Transverse colon (tissue), 4 donors: Measurements from ENCODE around the gene BAG5. TPM values are rescaled to one million over a fixed set of nuclear protein-coding genes. Genes with fewer than 3 reads are reported as not detected.
A peak's percentile ranks its signal among the peaks of the same experiment; 100 is the strongest.

Experiments
- DNase-seq: peaks from one replicate; pipeline ENCODE4 v3.0.0-alpha.2; 2019
- H3K27ac ChIP-seq, 4 donors: fragments of 200-600 bp; sonication (generic); 2 replicates each; pipeline ENCODE4 v1.5.1; 2016 to 2018; ENCODE audit warnings: inconsistent platforms in 4 of 4
- H3K27me3 ChIP-seq: fragments of 200-600 bp; sonication (generic); 2 replicates; pipeline ENCODE4 v1.5.1; 2017; ENCODE audit warnings: inconsistent platforms
- H3K36me3 ChIP-seq, 4 donors: fragments of 200-600 bp; sonication (generic); 2 replicates each; pipeline ENCODE4 v1.5.1; 2017 to 2019; ENCODE audit warnings: inconsistent platforms in 4 of 4
- H3K4me1 ChIP-seq, 4 donors: fragments of 200-600 bp; sonication (generic); 2 replicates each; pipeline ENCODE4 v1.5.1; 2017 to 2020; ENCODE audit warnings: inconsistent platforms in 4 of 4
- H3K4me3 ChIP-seq, 4 donors: fragments of 200-600 bp; sonication (generic); 1 replicate in 1 of 4; 2 replicates in 3 of 4; pipeline versions ENCODE4 v1.5.1 to v1.6.1; 2017 to 2019; ENCODE audit warnings: inconsistent platforms in 4 of 4
- H3K9me3 ChIP-seq, 2 donors: fragments of 200-600 bp; sonication (generic); 2 replicates each; pipeline ENCODE4 v1.5.1; 2017 to 2019; ENCODE audit warnings: inconsistent platforms in 2 of 2
- CTCF ChIP-seq, 5 experiments: fragments of 200-600 bp in 3 of 5; fragments of 450-650 bp in 2 of 5; sonication (generic) in 3 of 5; IDR thresholded peaks; 1 replicate in 2 of 5; 2 replicates in 3 of 5; pipeline ENCODE4 v1.5.1; 2016 to 2017; ENCODE audit warnings: antibody characterized with exemption in 5 of 5, inconsistent platforms in 3 of 5, mild to moderate bottlenecking in 2 of 5, moderate library complexity in 1 of 5
- EP300 ChIP-seq: sonication (generic); formaldehyde crosslinking; IDR thresholded peaks from one replicate; pipeline ENCODE4 v1.6.1; 2017; ENCODE audit warnings: antibody characterized with exemption, low read depth
- POLR2A ChIP-seq: fragments of 450-650 bp; IDR thresholded peaks from one replicate; pipeline ENCODE4 v1.6.1; 2016; ENCODE audit warnings: antibody characterized with exemption, mild to moderate bottlenecking, moderate library complexity
- POLR2AphosphoS5 ChIP-seq, 3 donors: sonication (generic); formaldehyde crosslinking; IDR thresholded peaks; one replicate each; pipeline ENCODE4 v1.6.1; 2016; ENCODE audit warnings: antibody characterized with exemption in 3 of 3
- WGBS, 2 donors: methylation state at CpG; one replicate each; pipeline ENCODE4 v1.1.5; 2018; ENCODE audit warnings: low coverage in 1 of 2; 5-methylcytosine and 5-hydroxymethylcytosine counted together
- in situ Hi-C, 4 donors: fragments of 200-750 bp; cut with MboI; loops; one replicate each; pipeline versions ENCODE4 v1.15.0 to v1.15.1; 2017; ENCODE audit warnings: low sequenced_read_pairs in 3 of 4, low pct_ligation_motif_present in 1 of 4, low pct_unique_long_range_greater_than_20kb in 1 of 4
- intact Hi-C: fragments of 100-400 bp; cut with DNase I; formaldehyde crosslinking; loops from one replicate; pipeline ENCODE4 v1.15.1; 2023; ENCODE audit warnings: low total_unique reads
- total RNA-seq, 4 donors: library from RNA; depleted of rRNA; stranded (reverse); fragments of >200 nt; gene quantifications; one replicate each; pipeline ENCODE4 v1.1.0, GENCODE V29; 2016

The BAG5 gene
- total RNA-seq, 4 donors from 2014 or later: 10.8 to 26.3 (median 23.9) TPM

GRCh38 chr14:103594265-103594664 lies 31.8 kb upstream of the BAG5 start:
- intact Hi-C loops (no loop called here), in situ Hi-C loops (loop anchor here in 1 of 4 donors (25.0 kb wide), 1 partner anchor 318 kb away; a partner anchor contains a TSS)
- WGBS, 2 donors: 83 to 84% methylated on average over 1 to 9 of the region's 11 CpGs
- Histone ChIP-seq H3K36me3 (no peaks in the 10 kb centered on the region), H3K9me3 (no peaks in the 10 kb centered on the region), H3K27me3 (no peaks in the 10 kb centered on the region), H3K27ac (peak overlapping the region in 3 of 4 donors; percentile 23 to 54 (median 54)), H3K4me3 (no peak overlapping the region), H3K4me1 (peaks cover 0 to 10% (median 0%) of the 10 kb centered on the region in 4 donors)
- no peak for TF ChIP-seq CTCF (IDR thresholded peaks at IDR 0.05)
- DNase-seq: no peak

- intact Hi-C loops (no loop called here), in situ Hi-C loops (loop anchor here in 1 of 4 donors (25.0 kb wide), 1 partner anchor 319 kb away; a partner anchor contains a TSS)
- Histone ChIP-seq H3K27me3 (no peaks in the 10 kb centered on the region), H3K9me3 (no peaks in the 10 kb centered on the region), H3K4me1 (peaks cover 0 to 10% (median 0%) of the 10 kb centered on the region in 4 donors), H3K36me3 (peaks cover 0 to under 1% (median 0%) of the 10 kb centered on the region in 4 donors), H3K4me3 (no peak overlapping the region), H3K27ac (peak overlapping the region in 3 of 4 donors; percentile 23 to 54 (median 54))
- WGBS, 2 donors: 69 to 85% methylated on average over 5 to 6 of the region's 6 CpGs
- DNase-seq: no peak
- no peak for TF ChIP-seq POLR2A
- TF ChIP-seq POLR2AphosphoS5 (IDR thresholded peaks at IDR 0.05): no peak
- TF ChIP-seq CTCF (IDR thresholded peaks at IDR 0.05): no peak
- no peak for TF ChIP-seq EP300
Observed at GRCh38 chr14:103593577-103593976, 31.1 kb upstream of the BAG5 start.

DNA sequence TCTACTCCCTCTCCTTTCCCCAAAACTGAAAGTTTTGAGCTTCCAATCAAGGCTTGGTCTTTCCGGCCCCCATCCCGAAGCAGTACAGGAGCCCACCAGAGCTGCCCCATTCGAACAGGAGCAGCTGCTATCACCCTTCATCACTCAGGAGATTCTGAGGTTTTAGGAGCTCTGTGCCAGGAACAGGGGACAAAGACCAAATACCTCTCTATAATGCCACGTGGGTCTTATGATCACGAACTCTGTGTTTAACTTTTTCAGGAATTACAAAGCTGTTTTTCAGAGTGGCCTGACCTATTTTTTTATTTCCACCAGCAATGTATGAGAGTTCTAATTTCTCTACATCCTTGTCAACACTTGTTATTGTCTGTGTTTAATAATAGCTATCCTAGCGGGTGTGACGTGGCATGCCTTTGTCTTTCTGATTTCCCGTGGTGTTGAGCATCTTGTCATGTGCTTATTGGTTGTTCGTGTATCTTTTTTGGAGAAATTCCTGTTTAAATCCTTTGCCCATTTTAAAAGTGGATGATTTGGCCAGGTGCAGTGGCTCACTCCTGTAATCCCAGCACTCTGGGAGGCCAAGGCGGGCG lies 22.0 kb upstream of the BAG5 start:
- intact Hi-C loops (no loop called here), in situ Hi-C loops (loop anchor here in 1 of 4 donors (25.0 kb wide), 1 partner anchor 328 kb away; a partner anchor contains a TSS)
- TF ChIP-seq POLR2AphosphoS5 (IDR thresholded peaks at IDR 0.05): no peak
- no peak for TF ChIP-seq EP300
- no peak for TF ChIP-seq CTCF (IDR thresholded peaks at IDR 0.05)
- no peak for TF ChIP-seq POLR2A
- Histone ChIP-seq H3K4me1 (peaks cover 0 to 9% (median 7%) of the 10 kb centered on the region in 4 donors), H3K4me3 (no peak overlapping the region), H3K27me3 (no peaks in the 10 kb centered on the region), H3K9me3 (no peaks in the 10 kb centered on the region), H3K27ac (no peak overlapping the region), H3K36me3 (peaks cover 0 to 6% (median 0%) of the 10 kb centered on the region in 4 donors)
- WGBS, 2 donors: 88 to 91% methylated on average over 5 to 11 of the region's 11 CpGs
- no peak for DNase-seq

GRCh38 chr14:103581954-103582703 lies 19.7 kb upstream of the BAG5 start:
- TF ChIP-seq EP300 (no peak), POLR2A (no peak), CTCF (IDR thresholded peaks at IDR 0.05) (no peak), POLR2AphosphoS5 (IDR thresholded peaks at IDR 0.05) (no peak)
- WGBS, 2 donors: 61 to 73% methylated on average over 3 to 22 of the region's 26 CpGs
- no peak overlapping the region for H3K4me3 ChIP-seq
- peaks cover 2 to 15% (median 11%) of the 10 kb centered on the region in 4 donors for H3K4me1 ChIP-seq
- H3K27me3 ChIP-seq: no peaks in the 10 kb centered on the region
- H3K36me3 ChIP-seq: no peaks in the 10 kb centered on the region
- intact Hi-C loops (no loop called here), in situ Hi-C loops (loop anchor here in 1 of 4 donors (25.0 kb wide), 1 partner anchor 330 kb away; a partner anchor contains a TSS)
- H3K27ac ChIP-seq: peak overlapping the region; percentile 14 to 54 (median 39)
- no peaks in the 10 kb centered on the region for H3K9me3 ChIP-seq
- DNase-seq: peak; percentile 68
